ENCODE results near the gene TBC1D10A. TPM values are rescaled to one million over a fixed set of nuclear protein-coding genes. Genes with fewer than 3 reads are reported as not detected.

The TBC1D10A gene
- polyA plus RNA-seq, 1 donor (not counting 4 experiments of a cell fraction or from before 2014, with no cell fraction given) = 17.8 TPM

- TF ChIP-seq CTCF (optimal IDR thresholded peaks at IDR 0.05 in 1 of 3, IDR thresholded peaks at IDR 0.05 in 1 of 3, conservative IDR thresholded peaks at IDR 0.05 in 1 of 3; ENCODE audit: extremely low read depth in 1 of 3, insufficient read depth in 2 of 3, low read length in 3 of 3) = no peak
- TF ChIP-seq EZH2 (IDR thresholded peaks at IDR 0.05; ENCODE audit: low read length) = no peak
- H3K4me1 ChIP-seq (ENCODE audit: control insufficient read depth, extremely low read depth, insufficient read depth, low read length) = peaks cover 43% of the 10 kb centered on the region
- DNase-seq (ENCODE audit: low read depth, low spot score) (no peak), FAIRE-seq (no peak)
- H3K9me3 ChIP-seq (ENCODE audit: control insufficient read depth, low read depth, low read length) = no peaks in the 10 kb centered on the region
- no peak overlapping the region for H3K4me2 ChIP-seq (ENCODE audit: control insufficient read depth, extremely low read depth, insufficient read depth, low read depth, low read length)
- H3K4me3 ChIP-seq (ENCODE audit: control insufficient read depth in 2 of 3, extremely low read depth in 1 of 3, insufficient read depth in 2 of 3, low read depth in 1 of 3, low read length in 3 of 3) = no peak overlapping the region
- no peaks in the 10 kb centered on the region for H3K27me3 ChIP-seq (ENCODE audit: control insufficient read depth, extremely low read depth, insufficient read depth, low read length)
- no peaks in the 10 kb centered on the region for H3K36me3 ChIP-seq (ENCODE audit: control insufficient read depth in 2 of 2, extremely low read depth in 1 of 2, insufficient read depth in 2 of 2, low read length in 2 of 2)
- H3K79me2 ChIP-seq (ENCODE audit: control insufficient read depth, insufficient read depth, low read length) = no peaks in the 10 kb centered on the region
- H3K27ac ChIP-seq (ENCODE audit: control insufficient read depth, insufficient read depth, low read length) = no peak overlapping the region
- no peaks in the 10 kb centered on the region for H3K9me1 ChIP-seq (ENCODE audit: control insufficient read depth, extremely low read depth, insufficient read depth, low read length)
- no peak overlapping the region for H3K9ac ChIP-seq (ENCODE audit: control insufficient read depth, extremely low read depth, insufficient read depth, low read length)
- no peak overlapping the region for H2AFZ ChIP-seq (ENCODE audit: control insufficient read depth, low read length)
- H4K20me1 ChIP-seq (ENCODE audit: control insufficient read depth, extremely low read depth, insufficient read depth, low read length) = no peaks in the 10 kb centered on the region
- dilution Hi-C loops (cut with MboI; ENCODE audit: extremely low pct_ligation_motif_present, low sequenced_read_pairs) = no loop called here
Observed at GRCh38 chr22:30249049-30250038, 77.4 kb downstream of the TBC1D10A start.

- dilution Hi-C loops (cut with MboI; ENCODE audit: extremely low pct_ligation_motif_present, low sequenced_read_pairs) = no loop called here
- H3K4me2 ChIP-seq (ENCODE audit: control insufficient read depth, extremely low read depth, insufficient read depth, low read depth, low read length) = no peak overlapping the region
- no peaks in the 10 kb centered on the region for H3K79me2 ChIP-seq (ENCODE audit: control insufficient read depth, insufficient read depth, low read length)
Observed at GRCh38 chr22:30248484-30248883, 78.3 kb downstream of the TBC1D10A start.

More at GRCh38 chr22:30248484-30248883, 78.3 kb downstream of the TBC1D10A start:
- no peaks in the 10 kb centered on the region for H3K9me3 ChIP-seq (ENCODE audit: control insufficient read depth, low read depth, low read length)
- no peaks in the 10 kb centered on the region for H3K27me3 ChIP-seq (ENCODE audit: control insufficient read depth, extremely low read depth, insufficient read depth, low read length)
- no peaks in the 10 kb centered on the region for H3K9me1 ChIP-seq (ENCODE audit: control insufficient read depth, extremely low read depth, insufficient read depth, low read length)
- H3K27ac ChIP-seq (ENCODE audit: control insufficient read depth, insufficient read depth, low read length) = no peak overlapping the region
- H3K9ac ChIP-seq (ENCODE audit: control insufficient read depth, extremely low read depth, insufficient read depth, low read length) = no peak overlapping the region
- H3K4me1 ChIP-seq (ENCODE audit: control insufficient read depth, extremely low read depth, insufficient read depth, low read length) = peaks cover 40% of the 10 kb centered on the region
- DNase-seq (ENCODE audit: low read depth, low spot score) (no peak), FAIRE-seq (no peak)
- no peaks in the 10 kb centered on the region for H4K20me1 ChIP-seq (ENCODE audit: control insufficient read depth, extremely low read depth, insufficient read depth, low read length)
- H2AFZ ChIP-seq (ENCODE audit: control insufficient read depth, low read length) = no peak overlapping the region
- no peaks in the 10 kb centered on the region for H3K36me3 ChIP-seq (ENCODE audit: control insufficient read depth in 2 of 2, extremely low read depth in 1 of 2, insufficient read depth in 2 of 2, low read length in 2 of 2)
- TF ChIP-seq EZH2 (IDR thresholded peaks at IDR 0.05; ENCODE audit: low read length) = no peak
- TF ChIP-seq CTCF (optimal IDR thresholded peaks at IDR 0.05 in 1 of 3, IDR thresholded peaks at IDR 0.05 in 1 of 3, conservative IDR thresholded peaks at IDR 0.05 in 1 of 3; ENCODE audit: extremely low read depth in 1 of 3, insufficient read depth in 2 of 3, low read length in 3 of 3) = no peak
- no peak overlapping the region for H3K4me3 ChIP-seq (ENCODE audit: control insufficient read depth in 2 of 3, extremely low read depth in 1 of 3, insufficient read depth in 2 of 3, low read depth in 1 of 3, low read length in 3 of 3)

All from keratinocyte (primary cell).